Esophagus squamous epithelium (tissue), 4 donors: ENCODE data around the gene SCIN.

ENCODE experiments used
- CTCF ChIP-seq, 6 experiments: fragments of 450-650 bp in 4 of 6; fragments of 200-600 bp in 2 of 6; sonication (generic) in 2 of 6; IDR thresholded peaks; one replicate each; pipeline ENCODE4 v1.5.1; 2016 to 2019; ENCODE audit warnings: antibody characterized with exemption in 6 of 6, mild to moderate bottlenecking in 4 of 6, moderate library complexity in 4 of 6
- POLR2A ChIP-seq, 4 donors: fragments of 450-650 bp; IDR thresholded peaks; one replicate each; pipeline ENCODE4 v1.6.1; 2017; ENCODE audit warnings: antibody characterized with exemption in 4 of 4, mild to moderate bottlenecking in 4 of 4, moderate library complexity in 3 of 4

- TF ChIP-seq CTCF (IDR thresholded peaks at IDR 0.05) (no peak), POLR2A (IDR thresholded peaks at IDR 0.05) (no peak)
Observed at GRCh38 chr7:12670743-12671520, 100.4 kb downstream of the SCIN start.
